Measurements from ENCODE around the gene COX20. TPM values are rescaled to one million over a fixed set of nuclear protein-coding genes. Genes with fewer than 3 reads are reported as not detected.
A peak's percentile ranks its signal among the peaks of the same experiment; 100 is the strongest.
"Not testable (repeated sequence)": the region's sequence is repeated elsewhere in the genome, so short reads cannot be mapped to it uniquely, and the experiment has no call there.

COX20 gene, protein sequence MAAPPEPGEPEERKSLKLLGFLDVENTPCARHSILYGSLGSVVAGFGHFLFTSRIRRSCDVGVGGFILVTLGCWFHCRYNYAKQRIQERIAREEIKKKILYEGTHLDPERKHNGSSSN
- 36.9 TPM for polyA plus RNA-seq

DNA sequence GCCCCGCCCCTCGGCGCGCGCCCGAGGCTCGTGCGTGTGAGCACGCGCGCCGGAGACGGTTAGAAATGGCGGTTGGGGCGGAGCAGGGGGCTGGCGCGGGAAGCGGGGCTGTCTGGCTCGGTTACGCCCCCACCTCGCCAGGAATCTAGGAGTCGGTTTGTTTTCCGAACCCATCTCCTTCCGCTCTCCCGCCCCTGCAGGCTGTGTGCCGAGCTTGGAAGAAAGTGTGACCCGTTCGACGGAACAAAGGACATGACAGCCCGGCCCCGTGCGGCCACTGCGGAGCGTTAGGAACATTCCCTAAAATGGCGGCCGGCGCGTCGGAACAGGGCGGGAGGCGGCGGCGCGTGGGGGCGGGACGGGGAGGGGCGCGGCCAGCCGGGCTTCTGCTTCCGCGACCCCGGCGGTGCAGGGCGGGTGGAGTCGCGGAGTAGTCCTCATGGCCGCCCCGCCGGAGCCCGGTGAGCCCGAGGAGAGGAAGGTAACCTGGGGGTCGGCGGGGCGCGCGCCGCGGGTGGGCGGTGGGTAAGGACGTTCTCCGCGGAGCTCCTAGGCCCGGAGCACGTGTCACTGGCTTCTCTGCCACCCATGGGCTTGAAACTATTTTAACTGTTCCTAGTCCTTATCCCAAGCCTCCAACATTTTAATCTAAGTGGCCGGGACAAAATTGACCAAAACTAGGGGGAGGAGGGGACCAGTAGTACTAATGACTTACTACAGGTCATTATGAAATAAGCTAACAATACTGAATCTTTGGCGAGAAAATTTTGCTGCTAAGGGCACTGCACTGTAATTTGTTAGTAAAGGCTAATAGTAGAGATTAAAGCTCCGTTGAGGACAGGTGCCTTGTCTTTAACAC, at the start of gene COX20:
TSS of gene COX20 (plus strand) at position 383 of the 859 bp plus-strand sequence. CDS start at position 440, 57 bp downstream.
- H3K4me3 Mint-ChIP-seq = peak within 1 kb of the TSS; percentile 95 to 100 (median 98)
- no peaks in the 10 kb centered on the region for H3K27me3 Mint-ChIP-seq
- peaks cover 5% of the 10 kb centered on the region for H3K36me3 Mint-ChIP-seq
- peak within 1 kb of the TSS; percentile 96 to 100 (median 99) for H3K27ac Mint-ChIP-seq
- peaks cover 23 to 41% (median 37%) of the 10 kb centered on the region in 3 donors for H3K4me1 Mint-ChIP-seq
- H3K9me3 Mint-ChIP-seq = no peaks in the 10 kb centered on the region

DNA sequence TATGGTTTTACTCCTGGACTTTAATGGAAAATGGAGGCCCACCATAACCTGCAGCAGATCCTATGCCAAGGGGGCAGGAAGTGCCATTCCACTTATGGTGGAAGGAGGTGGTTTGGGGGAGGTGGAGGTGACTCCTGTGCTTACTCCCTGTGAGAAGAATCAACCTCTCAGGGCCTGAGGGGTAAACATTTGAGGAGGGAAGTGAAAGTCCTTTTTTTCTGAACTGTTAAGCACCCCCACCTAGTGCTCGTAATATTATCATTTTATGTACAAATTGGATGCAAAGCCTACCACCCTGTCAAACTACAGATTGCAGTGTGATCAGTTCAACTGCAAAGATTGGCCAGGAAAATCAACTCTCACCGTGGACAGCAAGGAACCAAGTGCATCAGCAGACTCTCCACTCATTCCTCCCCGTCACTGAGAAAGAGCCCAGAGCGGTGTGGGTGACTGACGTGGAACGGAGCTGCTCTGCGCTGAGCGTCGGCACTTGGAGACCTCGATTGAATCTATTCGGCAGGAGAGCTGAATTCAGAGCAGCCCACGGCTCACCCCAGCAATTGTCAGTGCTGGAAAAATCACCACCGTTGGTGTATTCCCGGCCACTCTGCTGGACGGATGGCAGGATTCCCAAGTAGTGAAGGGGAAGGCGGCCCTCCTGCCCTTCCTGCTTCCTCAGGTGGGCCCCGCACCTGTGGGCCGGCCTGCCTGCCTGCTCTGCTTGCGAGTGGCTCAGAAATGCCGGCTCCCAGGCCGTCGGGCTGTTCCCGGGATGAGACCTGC, 46.8 kb upstream of the COX20 start:
- Mint-ChIP-seq H3K36me3 (peaks cover 3% of the 10 kb centered on the region), H3K27me3 (peaks cover 1% of the 10 kb centered on the region), H3K4me3 (peak overlapping the region in 1 of 4 donors; percentile 25), H3K27ac (no peak overlapping the region), H3K4me1 (peaks cover 0 to 6% (median 0%) of the 10 kb centered on the region in 3 donors), H3K9me3 (no peaks in the 10 kb centered on the region)

DNA sequence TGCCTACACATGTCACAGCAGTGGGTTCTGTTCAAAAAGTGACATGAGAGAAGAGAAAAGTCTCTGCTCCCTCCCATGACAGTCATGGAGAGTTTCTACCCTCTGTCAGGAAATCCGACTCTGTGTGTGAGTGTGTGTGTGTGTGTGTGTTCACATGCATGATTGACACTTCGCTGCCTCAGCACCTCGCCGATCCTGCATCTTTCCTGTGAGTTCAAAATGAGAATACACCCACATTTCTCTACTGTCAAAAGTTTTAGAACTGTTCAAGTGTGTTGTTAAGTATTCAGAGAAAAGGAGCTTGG, 46.2 kb upstream of the COX20 start:
- no peak overlapping the region for H3K27ac Mint-ChIP-seq

DNA sequence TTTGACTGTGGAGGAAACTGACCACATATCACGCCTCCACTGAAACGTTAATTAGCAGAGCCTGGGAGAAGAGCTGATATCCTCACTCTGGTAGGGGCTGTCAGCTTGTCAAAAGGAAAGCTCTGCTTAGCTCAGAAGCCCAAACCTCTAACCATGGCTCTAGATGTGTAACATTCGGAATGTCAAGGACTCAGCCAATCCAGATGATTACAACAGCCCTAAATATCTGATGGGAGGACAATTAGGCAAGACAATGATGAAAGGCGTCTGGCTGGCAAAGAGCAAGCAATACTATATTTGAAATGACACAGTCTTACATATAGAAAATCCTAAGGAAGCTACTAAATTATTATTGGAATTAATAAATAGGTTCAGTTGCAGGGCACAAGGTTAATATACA, 45.7 kb upstream of the COX20 start:
- no peaks in the 10 kb centered on the region for H3K9me3 Mint-ChIP-seq
- peaks cover 3% of the 10 kb centered on the region for H3K36me3 Mint-ChIP-seq
- no peak overlapping the region for H3K27ac Mint-ChIP-seq
- peaks cover 0 to 6% (median 0%) of the 10 kb centered on the region in 3 donors for H3K4me1 Mint-ChIP-seq
- H3K4me3 Mint-ChIP-seq = no peak overlapping the region
- peaks cover 1% of the 10 kb centered on the region for H3K27me3 Mint-ChIP-seq

More for the DNA sequence above, 46.2 kb upstream of the COX20 start:
- Mint-ChIP-seq H3K27me3 (peaks cover 1% of the 10 kb centered on the region), H3K4me1 (peaks cover 0 to 6% (median 0%) of the 10 kb centered on the region in 3 donors), H3K4me3 (no peak overlapping the region), H3K9me3 (no peaks in the 10 kb centered on the region), H3K36me3 (peaks cover 3% of the 10 kb centered on the region)

DNA sequence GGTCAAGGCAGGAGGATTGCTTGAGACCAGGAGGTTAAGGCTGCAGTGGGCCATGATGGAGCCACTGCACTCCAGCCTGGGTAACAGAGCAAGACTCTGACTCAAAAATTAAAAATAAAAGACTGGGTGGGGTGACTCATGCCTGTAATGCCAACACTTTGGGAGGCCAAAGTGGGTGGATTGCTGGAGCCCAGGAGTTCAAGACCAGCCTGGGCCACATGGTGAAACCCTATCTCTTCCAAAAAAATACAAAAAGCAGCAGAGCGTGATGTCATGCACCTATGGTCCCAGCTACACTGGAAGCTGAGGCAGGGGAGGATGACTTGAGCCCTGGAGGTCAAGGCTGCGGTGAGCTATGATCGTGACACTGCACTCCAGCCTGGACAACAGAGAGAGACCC, 44.4 kb upstream of the COX20 start:
- peaks cover 1% of the 10 kb centered on the region for H3K27me3 Mint-ChIP-seq
- H3K9me3 Mint-ChIP-seq = no peaks in the 10 kb centered on the region
- peaks cover 0 to 6% (median 0%) of the 10 kb centered on the region in 3 donors for H3K4me1 Mint-ChIP-seq
- H3K27ac Mint-ChIP-seq = no peak overlapping the region
- no peak overlapping the region for H3K4me3 Mint-ChIP-seq
- peaks cover 3% of the 10 kb centered on the region for H3K36me3 Mint-ChIP-seq

DNA sequence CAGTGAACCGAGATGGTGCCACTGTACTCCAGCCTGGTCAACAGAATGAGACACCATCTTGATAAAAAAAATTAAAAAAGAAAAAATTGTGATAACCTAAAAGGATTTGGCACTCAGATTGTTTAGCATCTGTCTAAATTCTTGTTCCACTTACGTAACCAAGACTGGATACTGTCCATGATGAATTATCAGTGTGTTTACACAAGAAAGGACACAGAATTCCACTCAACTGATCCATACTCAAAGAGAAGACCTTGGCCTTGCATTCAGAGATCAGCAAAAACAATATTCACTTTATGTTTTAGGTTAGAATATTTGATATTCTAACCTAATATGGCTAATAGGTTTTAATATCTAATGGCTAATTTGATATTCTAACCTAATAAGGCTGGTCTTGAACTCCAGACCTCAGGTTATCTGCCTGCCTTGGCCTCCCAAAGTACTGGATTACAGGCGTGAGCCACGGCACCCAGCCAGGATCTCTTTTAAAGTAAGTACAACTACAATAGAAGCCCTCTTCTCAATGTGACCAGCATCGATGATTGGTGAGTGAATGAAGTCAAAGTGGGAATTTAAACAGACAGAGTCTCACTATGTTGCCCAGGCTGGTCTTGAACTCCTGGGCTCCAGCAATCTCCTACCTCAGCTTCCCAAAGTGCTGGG, 43.1 kb upstream of the COX20 start:
- H3K36me3 Mint-ChIP-seq = peaks cover 3% of the 10 kb centered on the region
- H3K27ac Mint-ChIP-seq = no peak overlapping the region
- no peaks in the 10 kb centered on the region for H3K9me3 Mint-ChIP-seq
- H3K4me3 Mint-ChIP-seq = no peak overlapping the region
- peaks cover 0 to 6% (median 0%) of the 10 kb centered on the region in 3 donors for H3K4me1 Mint-ChIP-seq
- H3K27me3 Mint-ChIP-seq = peaks cover 1% of the 10 kb centered on the region

DNA sequence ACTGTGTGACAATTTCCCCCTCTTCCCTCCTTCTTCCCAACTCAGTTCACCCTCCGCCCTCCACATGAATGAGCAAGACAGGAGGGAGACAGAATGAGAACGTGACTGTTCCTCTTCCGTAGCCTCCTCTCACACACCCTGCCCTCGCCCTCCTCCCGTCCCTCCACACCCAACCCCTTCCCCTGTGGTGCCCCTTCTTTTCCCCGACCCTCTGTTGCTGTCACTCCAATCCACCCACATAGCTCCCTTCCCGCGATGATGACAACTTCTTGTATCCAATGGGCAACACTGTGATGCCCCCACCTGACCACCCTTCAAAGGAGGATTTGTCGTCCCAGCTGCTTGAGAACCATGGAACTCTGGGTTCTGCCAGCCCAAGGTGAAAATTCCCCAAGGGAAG, 41.4 kb upstream of the COX20 start:
- Mint-ChIP-seq H3K27me3 (peaks cover 1% of the 10 kb centered on the region), H3K36me3 (peaks cover 3% of the 10 kb centered on the region), H3K27ac (no peak overlapping the region), H3K9me3 (no peaks in the 10 kb centered on the region), H3K4me3 (no peak overlapping the region), H3K4me1 (peaks cover 0 to 2% (median 0%) of the 10 kb centered on the region in 3 donors)

DNA sequence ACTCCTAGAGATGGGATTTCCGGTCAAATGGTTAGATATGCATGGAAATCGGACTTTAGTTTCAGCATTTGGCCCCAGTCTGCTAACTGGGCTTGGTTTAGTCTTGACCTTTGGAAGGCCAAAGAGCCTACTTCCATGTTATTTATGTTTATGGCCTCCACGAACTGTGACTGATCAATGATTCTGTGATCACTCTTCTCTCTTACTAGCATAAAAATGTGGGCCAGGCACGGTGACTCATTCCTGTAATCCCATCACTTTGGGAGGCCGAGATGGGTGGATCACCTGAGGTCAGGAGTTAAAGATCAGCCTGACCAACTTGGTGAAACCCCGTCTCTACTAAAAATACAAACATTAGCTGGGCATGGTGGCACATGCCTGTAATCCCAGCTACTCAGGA, 40.9 kb upstream of the COX20 start:
- not testable (repeated sequence) for H3K4me1 Mint-ChIP-seq, H3K27me3 Mint-ChIP-seq, H3K36me3 Mint-ChIP-seq, H3K9me3 Mint-ChIP-seq, H3K27ac Mint-ChIP-seq
- peak overlapping the region in 1 of 4 donors; percentile 41 for H3K4me3 Mint-ChIP-seq

DNA sequence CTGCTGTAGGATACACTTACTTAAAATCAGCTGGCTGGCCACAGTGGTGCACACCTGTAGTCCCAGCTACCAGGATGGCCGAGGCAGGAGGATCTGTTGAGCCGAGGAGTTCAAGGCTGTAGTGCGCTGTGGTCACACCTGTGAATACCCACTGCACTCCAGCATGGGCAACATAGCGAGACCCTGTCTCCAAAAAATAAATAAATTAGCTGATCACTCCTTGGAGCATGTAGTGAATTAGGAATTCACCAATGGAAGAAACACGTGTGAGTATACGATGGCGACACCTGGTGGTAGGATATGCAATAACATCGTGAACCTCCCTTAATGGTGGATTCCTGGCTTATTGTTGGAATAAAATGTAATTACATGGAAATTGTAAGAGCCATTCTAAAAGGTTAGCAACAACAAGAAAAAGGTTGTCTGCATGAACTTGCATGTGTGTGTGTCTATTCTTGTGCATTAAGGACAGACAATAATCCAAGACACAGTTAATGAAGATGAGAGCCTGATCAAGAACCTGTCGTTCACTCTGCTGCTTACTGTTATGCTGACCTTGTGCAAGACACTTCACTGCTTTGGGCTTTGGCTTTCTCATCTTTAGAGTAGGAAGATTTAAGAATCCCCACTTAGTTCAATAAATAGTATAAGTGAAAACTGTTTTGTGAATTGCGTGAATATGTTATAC, 38.6 kb upstream of the COX20 start:
- Mint-ChIP-seq H3K4me3 (no peak overlapping the region), H3K36me3 (peaks cover 2% of the 10 kb centered on the region), H3K27me3 (peaks cover 7% of the 10 kb centered on the region), H3K27ac (no peak overlapping the region), H3K4me1 (peaks cover 2 to 8% (median 5%) of the 10 kb centered on the region in 3 donors), H3K9me3 (no peaks in the 10 kb centered on the region)

DNA sequence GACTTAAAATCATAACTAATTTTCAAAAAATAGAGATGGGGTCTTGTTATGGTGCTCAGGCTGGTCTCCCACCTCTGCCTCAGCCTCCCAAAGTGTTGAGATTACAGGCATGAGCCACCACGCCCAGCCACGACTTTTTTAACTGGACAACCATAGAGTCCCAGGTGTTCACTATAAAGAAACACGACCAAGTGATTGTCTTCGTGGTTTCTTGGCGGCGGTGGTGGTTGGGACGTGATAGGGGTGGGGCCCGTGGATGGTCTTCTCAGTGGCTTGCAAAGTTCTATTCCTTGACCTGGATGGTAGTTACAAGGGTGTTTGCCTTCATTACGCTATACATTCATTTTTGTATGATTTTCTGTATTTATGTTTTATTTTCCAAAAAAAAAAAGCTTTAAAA, 34.6 kb upstream of the COX20 start:
- H3K27ac Mint-ChIP-seq = peak overlapping the region in 1 of 3 donors; percentile 57
- peaks cover 2 to 8% (median 5%) of the 10 kb centered on the region in 3 donors for H3K4me1 Mint-ChIP-seq
- no peaks in the 10 kb centered on the region for H3K9me3 Mint-ChIP-seq
- no peak overlapping the region for H3K4me3 Mint-ChIP-seq
- H3K36me3 Mint-ChIP-seq = no peaks in the 10 kb centered on the region
- H3K27me3 Mint-ChIP-seq = peaks cover 9% of the 10 kb centered on the region

DNA sequence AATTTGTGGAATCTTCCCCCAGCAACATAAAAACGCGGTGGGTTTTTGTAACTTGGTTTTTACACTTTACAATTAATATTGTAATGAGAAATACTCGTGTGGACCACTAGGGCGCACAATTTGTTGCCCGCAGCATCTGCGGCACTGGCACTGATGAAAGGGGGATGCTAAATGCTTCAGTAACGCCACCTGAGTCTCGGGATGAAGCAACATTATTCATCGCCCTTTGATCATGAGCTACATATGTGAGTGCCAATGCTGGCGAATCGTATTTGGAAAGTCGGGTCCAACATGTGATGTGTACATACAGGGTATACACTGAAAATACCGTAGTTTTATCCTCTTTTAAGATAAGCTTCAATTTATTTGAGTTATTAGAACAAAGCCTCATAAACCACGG, 34.2 kb upstream of the COX20 start:
- Mint-ChIP-seq H3K27me3 (peaks cover 9% of the 10 kb centered on the region), H3K9me3 (no peaks in the 10 kb centered on the region), H3K4me3 (peak overlapping the region in 2 of 4 donors; percentile 29 to 77), H3K4me1 (peaks cover 2 to 8% (median 5%) of the 10 kb centered on the region in 3 donors), H3K36me3 (no peaks in the 10 kb centered on the region), H3K27ac (no peak overlapping the region)

DNA sequence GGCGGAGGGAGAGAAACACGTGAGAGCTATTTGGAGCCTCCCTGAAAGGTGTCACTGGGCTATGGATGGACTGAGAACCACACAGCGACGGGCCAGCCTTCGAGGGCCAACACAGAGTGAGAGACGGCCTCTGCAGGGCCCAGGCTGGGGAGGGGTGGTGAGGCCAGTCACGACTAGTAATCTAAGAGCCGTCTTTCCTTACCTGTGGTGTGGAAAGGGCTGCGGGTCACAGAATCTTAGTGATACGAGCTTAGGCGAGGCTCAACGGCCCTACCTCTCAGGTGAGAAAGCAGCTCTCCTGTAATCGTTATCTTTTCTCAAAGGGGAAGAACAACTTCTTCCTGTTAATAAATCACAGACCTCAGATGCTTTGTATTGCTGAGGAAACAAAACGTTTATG, 33.4 kb upstream of the COX20 start:
- H3K9me3 Mint-ChIP-seq = no peaks in the 10 kb centered on the region
- no peak overlapping the region for H3K4me3 Mint-ChIP-seq
- no peak overlapping the region for H3K27ac Mint-ChIP-seq
- H3K27me3 Mint-ChIP-seq = peaks cover 9% of the 10 kb centered on the region
- peaks cover 2 to 8% (median 5%) of the 10 kb centered on the region in 3 donors for H3K4me1 Mint-ChIP-seq
- H3K36me3 Mint-ChIP-seq = no peaks in the 10 kb centered on the region

DNA sequence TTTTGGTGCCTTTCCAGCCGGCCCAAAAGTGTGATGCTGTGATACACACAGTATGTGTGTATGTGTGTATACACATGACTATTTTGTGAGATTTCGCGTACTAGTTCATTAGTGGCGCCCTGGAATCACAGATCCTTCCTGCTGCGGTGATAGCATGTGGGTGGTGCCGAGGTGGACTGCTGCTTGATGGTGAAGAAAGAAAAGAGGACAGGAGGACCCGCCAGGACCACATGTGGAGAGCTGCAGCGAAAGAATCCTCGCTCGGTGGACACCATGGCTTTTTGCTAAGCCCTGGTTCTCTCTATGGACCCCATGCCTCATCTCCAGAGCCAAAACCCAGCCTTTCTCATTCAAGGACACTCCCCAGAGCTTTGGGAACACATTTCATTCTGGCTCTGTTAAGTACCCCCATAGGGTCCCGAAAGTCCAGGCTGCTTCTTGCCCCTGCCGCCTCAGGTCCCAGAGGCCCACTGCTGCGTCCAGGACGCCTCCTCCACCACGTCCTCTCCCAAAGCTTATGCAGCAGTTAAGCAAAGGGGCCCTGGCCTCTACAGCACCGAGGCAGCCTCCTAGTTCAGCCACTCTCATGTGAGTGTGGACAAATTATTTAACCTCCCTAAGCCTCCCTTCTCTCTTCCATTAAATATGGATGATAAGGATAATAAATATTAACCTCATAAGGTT, 32.8 kb upstream of the COX20 start:
- no peaks in the 10 kb centered on the region for H3K36me3 Mint-ChIP-seq
- H3K4me3 Mint-ChIP-seq = no peak overlapping the region
- H3K27ac Mint-ChIP-seq = peak overlapping the region in 1 of 3 donors; percentile 54
- peaks cover 9% of the 10 kb centered on the region for H3K27me3 Mint-ChIP-seq
- H3K4me1 Mint-ChIP-seq = peaks cover 2 to 8% (median 5%) of the 10 kb centered on the region in 3 donors
- no peaks in the 10 kb centered on the region for H3K9me3 Mint-ChIP-seq

DNA sequence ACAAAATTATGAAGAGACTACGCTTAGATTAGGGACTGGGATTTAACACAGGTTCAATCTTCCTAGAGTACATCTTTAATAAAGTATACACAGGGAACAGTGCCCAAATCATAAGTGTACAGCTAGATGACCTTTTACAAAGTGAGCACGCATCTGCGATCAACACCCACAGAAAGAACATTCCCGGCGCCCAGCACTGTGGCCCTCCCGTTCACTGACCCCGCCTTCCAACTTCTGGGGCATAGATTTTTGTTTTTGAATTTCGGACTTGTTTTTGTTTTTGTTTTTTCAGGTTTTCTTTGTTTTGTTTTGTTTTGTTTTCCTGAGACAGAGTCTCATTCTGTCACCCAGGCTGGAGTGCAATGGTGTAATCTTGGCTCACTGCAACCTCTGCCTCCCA, 30.6 kb upstream of the COX20 start:
- Mint-ChIP-seq H3K27ac (peak overlapping the region in 1 of 3 donors; percentile 53), H3K4me1 (peaks cover 2 to 5% (median 4%) of the 10 kb centered on the region in 3 donors), H3K27me3 (peaks cover 4% of the 10 kb centered on the region), H3K9me3 (no peaks in the 10 kb centered on the region), H3K4me3 (no peak overlapping the region), H3K36me3 (no peaks in the 10 kb centered on the region)
